M059J (cell line): Measurements from ENCODE around the gene ADORA2A. TPM values are rescaled to one million over a fixed set of nuclear protein-coding genes. Genes with fewer than 3 reads are reported as not detected.

Experiments used
- DNase-seq: peaks from one replicate; pipeline ENCODE4 v3.0.0-alpha.2; 2012; ENCODE audit warnings: low read depth
- total RNA-seq: library from RNA; depleted of rRNA; stranded (reverse); fragments of >200 nt; shearing (Covaris generic); gene quantifications from 2 replicates; pipeline ENCODE4 v1.2.3, GENCODE V29; 2014

Gene ADORA2A
- total RNA-seq, 1 experiment from 2014 or later: 5.2 TPM

DNA sequence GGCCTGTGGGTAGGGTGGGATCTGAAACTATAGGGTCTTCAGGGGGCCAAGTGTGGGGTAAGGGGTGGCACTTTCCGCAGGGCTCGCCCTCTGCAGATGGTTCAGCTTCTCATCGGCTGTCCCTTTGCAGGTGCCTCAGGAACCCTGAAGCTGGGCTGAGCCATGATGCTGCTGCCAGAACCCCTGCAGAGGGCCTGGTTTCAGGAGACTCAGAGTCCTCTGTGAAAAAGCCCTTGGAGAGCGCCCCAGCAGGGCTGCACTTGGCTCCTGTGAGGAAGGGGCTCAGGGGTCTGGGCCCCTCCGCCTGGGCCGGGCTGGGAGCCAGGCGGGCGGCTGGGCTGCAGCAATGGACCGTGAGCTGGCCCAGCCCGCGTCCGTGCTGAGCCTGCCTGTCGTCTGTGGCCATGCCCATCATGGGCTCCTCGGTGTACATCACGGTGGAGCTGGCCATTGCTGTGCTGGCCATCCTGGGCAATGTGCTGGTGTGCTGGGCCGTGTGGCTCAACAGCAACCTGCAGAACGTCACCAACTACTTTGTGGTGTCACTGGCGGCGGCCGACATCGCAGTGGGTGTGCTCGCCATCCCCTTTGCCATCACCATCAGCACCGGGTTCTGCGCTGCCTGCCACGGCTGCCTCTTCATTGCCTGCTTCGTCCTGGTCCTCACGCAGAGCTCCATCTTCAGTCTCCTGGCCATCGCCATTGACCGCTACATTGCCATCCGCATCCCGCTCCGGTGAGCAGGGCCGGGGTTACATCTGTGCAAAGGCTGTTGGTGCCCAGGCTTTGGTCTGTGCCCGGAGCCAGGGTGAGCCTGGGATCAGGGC lies 5.8 kb downstream of the ADORA2A start:
- no peak for DNase-seq

GRCh38 chr22:24433828-24434470 lies 6.5 kb downstream of the ADORA2A start:
- DNase-seq: peak; percentile 85

- DNase-seq: no peak
Measured at GRCh38 chr22:24434471-24435322, 7.3 kb downstream of the ADORA2A start.

DNA sequence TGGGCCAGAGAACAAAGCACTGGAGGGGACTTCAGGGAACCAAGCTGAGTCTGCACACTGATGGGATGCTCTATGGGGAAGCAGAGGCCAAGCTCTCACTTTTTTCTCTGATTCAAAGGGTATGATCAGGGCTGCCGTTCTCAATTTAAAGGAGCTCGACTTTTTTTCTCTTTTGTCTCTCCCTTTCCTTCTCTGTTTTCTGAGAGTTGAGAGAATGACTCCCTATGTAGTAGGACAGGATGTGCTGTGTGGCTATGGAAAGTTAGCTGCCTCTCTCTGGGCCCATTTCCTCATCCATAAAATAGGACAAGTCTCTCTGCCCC lies 7.9 kb downstream of the ADORA2A start:
- DNase-seq: no peak

DNA sequence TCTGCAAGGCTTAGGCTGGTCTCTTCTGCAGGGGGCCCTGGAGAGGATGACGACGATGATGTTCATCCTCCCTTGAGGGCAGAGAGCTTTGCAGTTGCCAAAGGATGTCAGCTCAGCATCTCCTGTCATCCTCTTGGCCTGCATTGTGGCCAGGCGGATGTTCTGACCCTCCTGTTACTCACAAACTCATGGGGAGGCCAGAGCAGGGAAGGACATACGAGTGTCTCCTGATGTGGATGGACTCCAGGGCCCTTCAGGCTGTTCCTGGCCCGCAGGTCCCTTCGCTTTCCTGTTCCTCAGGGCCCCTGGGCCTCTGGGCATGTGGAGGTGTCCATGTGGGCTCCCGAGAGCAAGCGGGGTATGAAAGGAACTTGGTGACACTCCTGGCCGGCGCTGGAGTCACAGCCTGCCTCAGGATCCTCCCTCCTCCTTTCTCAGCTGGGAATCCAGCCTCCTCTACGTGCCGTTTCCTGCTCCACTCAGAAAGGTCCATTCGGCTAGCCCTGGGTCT lies 8.5 kb downstream of the ADORA2A start:
- peak; percentile 59 for DNase-seq

- no peak for DNase-seq
Measured at GRCh38 chr22:24436553-24436952, 9.2 kb downstream of the ADORA2A start.

DNA sequence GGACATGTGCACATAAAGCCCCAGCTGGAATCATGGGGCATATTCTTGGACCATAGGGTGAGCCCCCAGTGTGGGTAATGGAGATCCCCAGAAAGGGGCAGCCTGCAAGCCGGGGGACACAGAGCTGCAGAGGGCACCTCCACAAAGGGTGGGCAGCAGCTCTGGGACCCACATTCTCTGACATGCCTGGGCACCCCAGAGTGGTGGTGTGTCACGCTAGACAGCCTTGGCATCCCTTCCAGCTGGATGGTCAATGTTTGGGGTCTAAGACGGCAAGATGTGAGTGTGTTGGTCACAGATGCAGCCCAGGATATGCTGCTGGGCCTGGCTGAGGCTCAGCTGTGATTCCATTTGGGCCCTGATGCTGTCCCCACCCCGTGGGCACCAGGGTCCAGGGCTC lies 9.7 kb downstream of the ADORA2A start:
- DNase-seq: no peak

DNA sequence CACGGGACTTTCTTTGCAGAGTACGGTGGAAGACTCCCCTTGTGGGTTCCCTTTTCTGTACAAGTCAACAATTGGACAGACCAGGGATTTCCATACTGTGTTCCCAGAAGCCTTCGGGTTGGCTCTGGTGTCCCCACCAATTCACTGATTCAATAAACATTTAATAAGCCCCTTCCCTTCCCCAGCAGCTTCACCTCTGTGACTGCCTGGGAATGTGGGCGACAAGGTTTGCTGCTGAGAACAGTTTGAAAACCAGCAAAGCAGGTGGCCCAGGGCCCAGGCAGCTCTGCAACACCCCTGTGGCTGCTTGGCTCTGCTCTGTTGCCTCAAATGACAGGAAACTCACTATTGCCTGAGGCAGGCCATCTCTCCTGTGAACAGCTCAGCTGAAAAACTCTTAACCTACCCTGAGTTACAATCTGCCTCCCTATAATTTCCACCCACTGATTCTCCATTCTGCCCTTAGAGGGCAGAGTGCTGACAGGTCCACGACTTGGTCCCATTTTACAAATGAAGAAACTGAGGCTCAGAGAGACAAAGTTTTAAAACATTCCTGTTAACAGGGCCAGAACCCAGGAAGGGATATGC lies 10.4 kb downstream of the ADORA2A start:
- DNase-seq: peak; percentile 86

GRCh38 chr22:24440270-24440717 lies 12.9 kb downstream of the ADORA2A start:
- no peak for DNase-seq

DNA sequence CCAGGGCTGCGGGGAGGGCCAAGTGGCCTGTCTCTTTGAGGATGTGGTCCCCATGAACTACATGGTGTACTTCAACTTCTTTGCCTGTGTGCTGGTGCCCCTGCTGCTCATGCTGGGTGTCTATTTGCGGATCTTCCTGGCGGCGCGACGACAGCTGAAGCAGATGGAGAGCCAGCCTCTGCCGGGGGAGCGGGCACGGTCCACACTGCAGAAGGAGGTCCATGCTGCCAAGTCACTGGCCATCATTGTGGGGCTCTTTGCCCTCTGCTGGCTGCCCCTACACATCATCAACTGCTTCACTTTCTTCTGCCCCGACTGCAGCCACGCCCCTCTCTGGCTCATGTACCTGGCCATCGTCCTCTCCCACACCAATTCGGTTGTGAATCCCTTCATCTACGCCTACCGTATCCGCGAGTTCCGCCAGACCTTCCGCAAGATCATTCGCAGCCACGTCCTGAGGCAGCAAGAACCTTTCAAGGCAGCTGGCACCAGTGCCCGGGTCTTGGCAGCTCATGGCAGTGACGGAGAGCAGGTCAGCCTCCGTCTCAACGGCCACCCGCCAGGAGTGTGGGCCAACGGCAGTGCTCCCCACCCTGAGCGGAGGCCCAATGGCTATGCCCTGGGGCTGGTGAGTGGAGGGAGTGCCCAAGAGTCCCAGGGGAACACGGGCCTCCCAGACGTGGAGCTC lies 13.5 kb downstream of the ADORA2A start:
- DNase-seq: no peak

DNA sequence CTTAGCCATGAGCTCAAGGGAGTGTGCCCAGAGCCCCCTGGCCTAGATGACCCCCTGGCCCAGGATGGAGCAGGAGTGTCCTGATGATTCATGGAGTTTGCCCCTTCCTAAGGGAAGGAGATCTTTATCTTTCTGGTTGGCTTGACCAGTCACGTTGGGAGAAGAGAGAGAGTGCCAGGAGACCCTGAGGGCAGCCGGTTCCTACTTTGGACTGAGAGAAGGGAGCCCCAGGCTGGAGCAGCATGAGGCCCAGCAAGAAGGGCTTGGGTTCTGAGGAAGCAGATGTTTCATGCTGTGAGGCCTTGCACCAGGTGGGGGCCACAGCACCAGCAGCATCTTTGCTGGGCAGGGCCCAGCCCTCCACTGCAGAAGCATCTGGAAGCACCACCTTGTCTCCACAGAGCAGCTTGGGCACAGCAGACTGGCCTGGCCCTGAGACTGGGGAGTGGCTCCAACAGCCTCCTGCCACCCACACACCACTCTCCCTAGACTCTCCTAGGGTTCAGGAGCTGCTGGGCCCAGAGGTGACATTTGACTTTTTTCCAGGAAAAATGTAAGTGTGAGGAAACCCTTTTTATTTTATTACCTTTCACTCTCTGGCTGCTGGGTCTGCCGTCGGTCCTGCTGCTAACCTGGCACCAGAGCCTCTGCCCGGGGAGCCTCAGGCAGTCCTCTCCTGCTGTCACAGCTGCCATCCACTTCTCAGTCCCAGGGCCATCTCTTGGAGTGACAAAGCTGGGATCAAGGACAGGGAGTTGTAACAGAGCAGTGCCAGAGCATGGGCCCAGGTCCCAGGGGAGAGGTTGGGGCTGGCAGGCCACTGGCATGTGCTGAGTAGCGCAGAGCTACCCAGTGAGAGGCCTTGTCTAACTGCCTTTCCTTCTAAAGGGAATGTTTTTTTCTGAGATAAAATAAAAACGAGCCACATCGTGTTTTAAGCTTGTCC lies 14.3 kb downstream of the ADORA2A start:
- DNase-seq: peak; percentile 29

GRCh38 chr22:24442352-24442744 lies 14.9 kb downstream of the ADORA2A start:
- DNase-seq: no peak

- DNase-seq: no peak
Measured at GRCh38 chr22:24443668-24444067, 16.3 kb downstream of the ADORA2A start.

GRCh38 chr22:24444251-24444650 lies 16.9 kb downstream of the ADORA2A start:
- no peak for DNase-seq

- no peak for DNase-seq
Measured at GRCh38 chr22:24444729-24445466, 17.5 kb downstream of the ADORA2A start.

- DNase-seq: peak; percentile 26
Measured at GRCh38 chr22:24445481-24446259, 18.3 kb downstream of the ADORA2A start.

- DNase-seq: no peak
Measured at GRCh38 chr22:24446260-24446611, 18.8 kb downstream of the ADORA2A start.

- DNase-seq: no peak
Measured at GRCh38 chr22:24450610-24451009, 23.2 kb downstream of the ADORA2A start.

DNA sequence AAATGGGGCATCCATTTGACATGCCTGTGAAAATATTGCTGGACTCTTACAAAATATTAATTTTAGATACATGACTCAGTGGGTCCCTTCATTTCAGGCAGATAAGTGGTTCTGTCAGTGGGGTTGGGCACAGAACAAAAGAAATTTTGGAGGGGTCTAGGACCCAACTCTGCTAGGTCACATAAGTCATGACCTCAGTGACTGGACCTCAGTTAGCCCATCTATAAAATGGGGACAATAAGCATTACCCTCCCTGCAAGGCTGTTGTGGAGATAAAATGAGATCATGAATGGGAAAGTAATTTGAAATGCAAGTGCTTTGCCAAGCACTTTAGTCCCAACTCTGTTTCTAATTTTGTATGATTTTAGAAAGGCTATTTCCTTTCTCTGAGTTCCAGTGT lies 23.8 kb downstream of the ADORA2A start:
- DNase-seq: no peak
